Heart right ventricle (tissue), 16 donors: ENCODE measurements around the gene TRAP1. TPM values are rescaled to one million over a fixed set of nuclear protein-coding genes. Genes with fewer than 3 reads are reported as not detected.
A peak's percentile ranks its signal among the peaks of the same experiment; 100 is the strongest.

Experiments
- ATAC-seq, 8 donors: fragments of 200-7000 bp; cut with Tn5 transposase; one replicate each; pipeline ENCODE4 v1.9.1; 2020; ENCODE audit warnings: mild to moderate bottlenecking in 8 of 8, moderate library complexity in 8 of 8, moderate number of reproducible peaks in 1 of 8
- DNase-seq, 2 donors: peaks; one replicate each; pipeline ENCODE4 v3.0.0-alpha.2; 2020
- H3K27ac ChIP-seq, 10 donors: fragments of 200-600 bp; sonication (generic) in 2 of 10; one replicate each; pipeline versions ENCODE4 v1.5.0 to v1.8.0; 2020 to 2022; ENCODE audit warnings: mild to moderate bottlenecking in 3 of 10
- H3K27me3 ChIP-seq, 7 donors: fragments of 200-600 bp; one replicate each; pipeline ENCODE4 v1.8.0; 2021 to 2022; ENCODE audit warnings: mild to moderate bottlenecking in 2 of 7
- H3K36me3 ChIP-seq, 9 donors: fragments of 200-600 bp; sonication (generic) in 1 of 9; one replicate each; pipeline versions ENCODE4 v1.5.0 to v1.8.0; 2020 to 2022; ENCODE audit warnings: mild to moderate bottlenecking in 2 of 9
- H3K4me1 ChIP-seq, 9 donors: fragments of 200-600 bp; sonication (generic) in 1 of 9; one replicate each; pipeline versions ENCODE4 v1.5.0 to v1.8.0; 2020 to 2022; ENCODE audit warnings: mild to moderate bottlenecking in 4 of 9
- H3K4me3 ChIP-seq, 10 donors: fragments of 200-600 bp; sonication (generic) in 2 of 10; one replicate each; pipeline versions ENCODE4 v1.5.0 to v1.8.0; 2020 to 2022; ENCODE audit warnings: mild to moderate bottlenecking in 7 of 10, moderate library complexity in 2 of 10
- H3K9me3 ChIP-seq, 11 donors: fragments of 200-600 bp in 10 of 11; sonication (generic) in 2 of 11; one replicate each; pipeline versions ENCODE4 v1.5.0 to v1.8.0; 2013 to 2022; ENCODE audit warnings: mild to moderate bottlenecking in 2 of 11, control low read depth in 1 of 11, moderate library complexity in 1 of 11
- CTCF ChIP-seq, 9 donors: fragments of 200-600 bp; sonication (generic) in 2 of 9; IDR thresholded peaks; one replicate each; pipeline versions ENCODE4 v1.5.0 to v1.8.0; 2021 to 2022; ENCODE audit warnings: antibody characterized with exemption in 9 of 9, mild to moderate bottlenecking in 5 of 9, moderate library complexity in 1 of 9
- WGBS, 2 donors: extraction: QIAGEN DNeasy Blood & Tissue Kit; methylation state at CpG; one replicate each; pipeline ENCODE4 v1.1.7; 2013; ENCODE audit warnings: inconsistent platforms in 1 of 2; 5-methylcytosine and 5-hydroxymethylcytosine counted together
- intact Hi-C, 10 donors: fragments of 100-400 bp; cut with DNase I; formaldehyde crosslinking; loops; one replicate each; pipeline versions ENCODE4 v1.11.1 to v1.14.2; 2022
- polyA plus RNA-seq, 2 donors: library from polyadenylated mRNA; stranded (reverse); fragments of 200-250 nt; gene quantifications; one replicate each; pipeline ENCODE4 v1.2.3, GENCODE V29; 2013
- total RNA-seq, 10 donors: library from RNA; stranded (reverse); fragmentation: NEBNext Ultra II Directional in 3 of 10; extraction: Animal tissue kit (Norgen Biotek cat#: 25700) in 3 of 10; gene quantifications; one replicate each; pipeline versions ENCODE4 v1.2.1 to v1.2.4, GENCODE V29; 2021 to 2023
- donor health status: Arrhythmogenic right ventricular cardiomyopathy.
- donor health status: ischemic (EF 13 %, LVEDD 7.1; RV severe dilation, severe dysfunction).
- donor health status: healthy with polysubstance abuse.
- donor health status: DM: no; HTN: yes; CAD: no.
- donor health status: DM: no; HTN: no; CAD: no.
- donor health status: ischemic (EF 25% LVEDD 6.9; RV normal size, moderate dysfunction).
- donor health status: ischemic (EF 25% LVEDD 5.7; RV mildly dilated, moderate dysfunction).
- donor health status: healthy.
- donor health status: DM: yes; HTN: yes; CAD: no.
- donor health status: Ischemic cardiomyopathy.
- donor health status: ischemic (EF 35%, LVEDD 5.7; RV mildly dilated, moderate dysfunction).
- donor health status: nonischemic (EF 11% LVEDD 7.7; RV severe dilation, severe dysfunction).
- donor health status: DM: yes; HTN: yes; CAD: no.
- donor health status: PGD.
- donor health status: ischemic (EF 29% LVEDD 5.4; RV normal size, mild dysfunction).
- donor health status: nonischemic (EF 23%, LVEDD 6.1; RV moderate dilation, normal function).

TRAP1 gene
- total and polyA plus RNA-seq, 12 donors: 57.3 to 148 (median 120) TPM

- Histone ChIP-seq H3K9me3 (no peaks in the 10 kb centered on the region), H3K4me1 (no peaks in the 10 kb centered on the region), H3K4me3 (no peak overlapping the region), H3K27me3 (no peaks in the 10 kb centered on the region), H3K27ac (no peak overlapping the region), H3K36me3 (peaks cover 0 to 79% (median 51%) of the 10 kb centered on the region in 9 donors)
- intact Hi-C loops: no loop called here
- no peak for DNase-seq
- no peak for TF ChIP-seq CTCF (IDR thresholded peaks at IDR 0.05)
- peak in 1 of 8 donors; percentile 32 for ATAC-seq
- WGBS, 2 donors: 82% methylated on average over 6 of the region's 6 CpGs
These were observed 51.8 kb downstream of the TRAP1 start for GRCh38 chr16:3665508-3665907.

GRCh38 chr16:3664187-3664896 is 53.0 kb downstream of the TRAP1 start:
- 97 to 98% methylated on average over 31 of the region's 31 CpGs for WGBS, 2 donors
- H3K4me3 ChIP-seq: no peak overlapping the region
- no peaks in the 10 kb centered on the region for H3K4me1 ChIP-seq
- DNase-seq: no peak
- no peaks in the 10 kb centered on the region for H3K27me3 ChIP-seq
- no peaks in the 10 kb centered on the region for H3K9me3 ChIP-seq
- peaks cover 0 to 90% (median 59%) of the 10 kb centered on the region in 9 donors for H3K36me3 ChIP-seq
- intact Hi-C loops: no loop called here
- H3K27ac ChIP-seq: no peak overlapping the region
- TF ChIP-seq CTCF (IDR thresholded peaks at IDR 0.05): no peak
- peak in 2 of 8 donors; percentile 19 to 44 for ATAC-seq

GRCh38 chr16:3662601-3663000 is 54.7 kb downstream of the TRAP1 start:
- Histone ChIP-seq H3K4me1 (no peaks in the 10 kb centered on the region), H3K9me3 (no peaks in the 10 kb centered on the region), H3K36me3 (peaks cover 0 to 93% (median 71%) of the 10 kb centered on the region in 9 donors), H3K27me3 (no peaks in the 10 kb centered on the region), H3K4me3 (no peak overlapping the region), H3K27ac (no peak overlapping the region)
- 91 to 92% methylated on average over 17 of the region's 17 CpGs for WGBS, 2 donors
- no peak for ATAC-seq
- intact Hi-C loops: no loop called here
- no peak for TF ChIP-seq CTCF (IDR thresholded peaks at IDR 0.05)
- DNase-seq: no peak

GRCh38 chr16:3661922-3662321 is 55.4 kb downstream of the TRAP1 start:
- intact Hi-C loops: no loop called here
- Histone ChIP-seq H3K36me3 (peaks cover 0 to 95% (median 77%) of the 10 kb centered on the region in 9 donors), H3K4me1 (no peaks in the 10 kb centered on the region), H3K27ac (no peak overlapping the region), H3K4me3 (no peak overlapping the region), H3K9me3 (no peaks in the 10 kb centered on the region), H3K27me3 (no peaks in the 10 kb centered on the region)
- ATAC-seq (no peak), DNase-seq (no peak)
- 93% methylated on average over 13 of the region's 13 CpGs for WGBS, 2 donors
- TF ChIP-seq CTCF (IDR thresholded peaks at IDR 0.05): no peak
